Body of pancreas (tissue), 4 donors: Measurements from ENCODE around the gene HOMER2. TPM values are rescaled to one million over a fixed set of nuclear protein-coding genes. Genes with fewer than 3 reads are reported as not detected.
A peak's percentile ranks its signal among the peaks of the same experiment; 100 is the strongest.
"Not testable (repeated sequence)": the region's sequence is repeated elsewhere in the genome, so short reads cannot be mapped to it uniquely, and the experiment has no call there.

Experiments used
- ATAC-seq: fragments of 150-250 bp; one replicate; pipeline ENCODE4 v1.9.1; 2016
- DNase-seq, 4 donors: peaks; one replicate each; pipeline ENCODE4 v3.0.0-alpha.2; 2019
- H3K27ac ChIP-seq, 4 donors: fragments of 200-600 bp; sonication (generic); 1 replicate in 3 of 4; 2 replicates in 1 of 4; pipeline versions ENCODE4 v1.5.1 to v1.6.1; 2016 to 2019; ENCODE audit warnings: mild to moderate bottlenecking in 1 of 4, mixed read lengths in 1 of 4, moderate library complexity in 1 of 4
- H3K27me3 ChIP-seq, 2 donors: fragments of 200-600 bp; sonication (generic); one replicate each; pipeline ENCODE4 v1.6.0; 2016; ENCODE audit warnings: mild to moderate bottlenecking in 1 of 2
- H3K36me3 ChIP-seq, 2 donors: fragments of 200-600 bp; sonication (generic); replicated peaks in 1 of 2; 2 replicates each; pipeline ENCODE4 v1.5.1; 2016; ENCODE audit warnings: low read depth in 2 of 2; ENCODE audit not compliant: insufficient read depth in 1 of 2
- H3K4me1 ChIP-seq: fragments of 200-600 bp; sonication (generic); one replicate; pipeline ENCODE4 v1.6.0; 2016
- H3K4me3 ChIP-seq, 2 donors: fragments of 200-600 bp; sonication (generic); 1 replicate in 1 of 2; 2 replicates in 1 of 2; pipeline ENCODE4 v1.5.1; 2016 to 2019
- H3K9me3 ChIP-seq, 3 donors: fragments of 200-600 bp; sonication (generic); 1 replicate in 2 of 3; 2 replicates in 1 of 3; pipeline ENCODE4 v1.5.1; 2016
- POLR2A ChIP-seq, 3 donors: fragments of 450-650 bp; IDR thresholded peaks; one replicate each; pipeline ENCODE4 v1.6.1; 2016; ENCODE audit warnings: antibody characterized with exemption in 3 of 3, mild to moderate bottlenecking in 2 of 3
- WGBS, 2 donors: methylation state at CpG; one replicate each; pipeline ENCODE4 v1.1.5; 2017; 5-methylcytosine and 5-hydroxymethylcytosine counted together
- intact Hi-C: fragments of 100-400 bp; cut with DNase I; formaldehyde crosslinking; loops from one replicate; pipeline ENCODE4 v1.15.1; 2023
- total RNA-seq, 2 donors: library from RNA; depleted of rRNA; stranded (reverse); fragments of >200 nt; gene quantifications; one replicate each; pipeline ENCODE4 v1.1.0, GENCODE V29; 2016
- TF ChIP-seq, protein P1 (sequence below), 7 experiments: fragments of 450-650 bp in 4 of 7; fragments of 200-600 bp in 3 of 7; sonication (generic) in 3 of 7; IDR thresholded peaks; one replicate each; pipeline ENCODE4 v1.5.1; 2016 to 2019; ENCODE audit warnings: antibody characterized with exemption in 7 of 7

HOMER2 gene
- total RNA-seq, 2 donors from 2014 or later: 331 to 469 TPM

- peak overlapping the region in 2 of 4 donors; percentile 34 to 42 for H3K27ac ChIP-seq
- H3K27me3 ChIP-seq: no peaks in the 10 kb centered on the region
- ATAC-seq: no peak
- H3K4me3 ChIP-seq: no peak overlapping the region
- H3K4me1 ChIP-seq: peaks cover 86% of the 10 kb centered on the region
- no peaks in the 10 kb centered on the region for H3K36me3 ChIP-seq
- TF ChIP-seq, protein P1, sequence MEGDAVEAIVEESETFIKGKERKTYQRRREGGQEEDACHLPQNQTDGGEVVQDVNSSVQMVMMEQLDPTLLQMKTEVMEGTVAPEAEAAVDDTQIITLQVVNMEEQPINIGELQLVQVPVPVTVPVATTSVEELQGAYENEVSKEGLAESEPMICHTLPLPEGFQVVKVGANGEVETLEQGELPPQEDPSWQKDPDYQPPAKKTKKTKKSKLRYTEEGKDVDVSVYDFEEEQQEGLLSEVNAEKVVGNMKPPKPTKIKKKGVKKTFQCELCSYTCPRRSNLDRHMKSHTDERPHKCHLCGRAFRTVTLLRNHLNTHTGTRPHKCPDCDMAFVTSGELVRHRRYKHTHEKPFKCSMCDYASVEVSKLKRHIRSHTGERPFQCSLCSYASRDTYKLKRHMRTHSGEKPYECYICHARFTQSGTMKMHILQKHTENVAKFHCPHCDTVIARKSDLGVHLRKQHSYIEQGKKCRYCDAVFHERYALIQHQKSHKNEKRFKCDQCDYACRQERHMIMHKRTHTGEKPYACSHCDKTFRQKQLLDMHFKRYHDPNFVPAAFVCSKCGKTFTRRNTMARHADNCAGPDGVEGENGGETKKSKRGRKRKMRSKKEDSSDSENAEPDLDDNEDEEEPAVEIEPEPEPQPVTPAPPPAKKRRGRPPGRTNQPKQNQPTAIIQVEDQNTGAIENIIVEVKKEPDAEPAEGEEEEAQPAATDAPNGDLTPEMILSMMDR (IDR thresholded peaks at IDR 0.05): no peak
- WGBS, 2 donors: 68 to 80% methylated on average over 2 of the region's 2 CpGs
- intact Hi-C loops: no loop called here
- DNase-seq: peak in 1 of 4 donors; percentile 41
- H3K9me3 ChIP-seq: no peaks in the 10 kb centered on the region
These were observed 53.6 kb downstream of the HOMER2 start for GRCh38 chr15:82898961-82899360.

DNA sequence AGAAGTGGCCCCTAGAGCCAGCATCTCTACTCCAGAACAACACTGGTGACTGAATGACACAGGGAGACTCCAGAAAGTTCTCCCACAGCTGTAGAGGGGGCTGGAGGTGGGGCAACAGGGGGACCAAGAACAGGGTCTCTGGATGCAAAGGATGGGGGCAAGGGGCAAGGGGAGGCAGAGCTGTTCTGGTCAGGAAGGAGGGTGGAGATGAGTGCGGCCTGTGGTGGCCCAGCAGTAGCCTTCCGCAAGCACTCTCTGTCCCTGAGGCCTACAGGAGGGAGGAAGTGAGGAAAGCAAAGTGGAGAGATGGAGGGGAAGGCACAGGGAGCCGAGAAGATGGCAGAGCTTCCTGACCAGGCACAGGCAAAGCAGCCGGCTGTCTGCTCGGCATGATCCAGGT is 56.5 kb downstream of the HOMER2 start:
- DNase-seq (no peak), ATAC-seq (no peak)
- TF ChIP-seq, protein P1 (IDR thresholded peaks at IDR 0.05): no peak
- H3K4me1 ChIP-seq: peaks cover 65% of the 10 kb centered on the region
- no peaks in the 10 kb centered on the region for H3K27me3 ChIP-seq
- WGBS, 2 donors: 88 to 93% methylated on average over 5 of the region's 5 CpGs
- H3K36me3 ChIP-seq: peaks cover 0 to 6% of the 10 kb centered on the region in 2 donors
- peak overlapping the region in 3 of 4 donors; percentile 39 to 58 (median 55) for H3K27ac ChIP-seq
- intact Hi-C loops: no loop called here
- H3K9me3 ChIP-seq: no peaks in the 10 kb centered on the region
- no peak overlapping the region for H3K4me3 ChIP-seq

DNA sequence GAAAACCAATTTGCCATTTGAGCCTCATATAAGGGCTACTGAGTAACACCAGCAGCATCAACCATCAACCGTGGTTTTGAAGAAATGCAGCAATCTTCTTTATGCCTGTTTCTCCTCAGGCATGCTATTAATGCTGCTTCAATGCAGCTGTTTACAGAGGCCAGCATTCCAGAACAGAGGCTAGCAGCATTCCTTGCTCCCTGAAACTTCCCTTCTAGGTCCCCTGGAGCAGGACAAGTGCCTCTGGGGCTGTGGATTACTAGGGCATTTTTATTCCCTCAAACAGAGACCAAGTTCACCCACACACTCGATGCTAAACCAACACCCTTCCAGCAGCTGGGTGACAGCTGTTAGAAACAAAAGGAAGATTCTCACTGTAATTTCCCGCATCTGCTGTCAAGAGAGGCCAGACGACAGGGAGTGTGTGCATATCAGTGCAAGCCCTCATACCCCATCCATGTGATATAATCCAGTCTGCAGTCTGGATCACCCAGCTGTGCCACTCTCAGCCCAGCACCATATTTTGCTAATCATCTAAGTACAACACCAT is 57.5 kb downstream of the HOMER2 start:
- TF ChIP-seq, protein P1 (IDR thresholded peaks at IDR 0.05): no peak
- no peak for TF ChIP-seq POLR2A (IDR thresholded peaks at IDR 0.05)
- Histone ChIP-seq H3K4me3 (no peak overlapping the region), H3K36me3 (peaks cover 0 to 8% of the 10 kb centered on the region in 2 donors), H3K27me3 (no peaks in the 10 kb centered on the region), H3K9me3 (no peaks in the 10 kb centered on the region), H3K27ac (peak overlapping the region; percentile 23 to 58 (median 47)), H3K4me1 (peaks cover 67% of the 10 kb centered on the region)
- DNase-seq: no peak
- ATAC-seq: peak; percentile 20
- intact Hi-C loops: no loop called here
- WGBS, 2 donors: 23 to 31% methylated on average over 4 of the region's 4 CpGs

DNA sequence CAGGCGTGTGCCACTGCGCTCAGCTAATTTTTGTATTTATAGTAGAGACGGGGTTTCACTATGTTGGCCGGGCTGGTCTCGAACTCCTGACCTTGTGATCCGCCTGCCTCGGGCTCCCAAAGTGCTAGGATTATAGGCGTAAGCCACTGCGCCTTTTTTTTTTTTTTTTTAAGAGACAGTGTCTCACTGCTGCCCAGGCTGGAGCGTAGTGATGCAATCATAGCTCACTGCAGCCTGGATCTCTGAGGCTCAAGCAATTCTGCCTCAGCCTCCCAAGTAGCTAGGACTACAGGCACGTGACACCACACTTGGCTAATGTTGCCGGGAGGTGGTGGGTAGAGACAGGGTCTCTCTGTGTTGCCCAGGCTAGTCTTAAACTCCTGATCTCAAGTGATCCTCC is 59.0 kb downstream of the HOMER2 start:
- DNase-seq, intact Hi-C loops, H3K27me3 ChIP-seq, H3K4me3 ChIP-seq, H3K9me3 ChIP-seq, ATAC-seq, H3K27ac ChIP-seq: not testable (repeated sequence)
- 90 to 94% methylated on average over 12 of the region's 12 CpGs for WGBS, 2 donors
- Histone ChIP-seq H3K4me1 (peaks cover 52% of the 10 kb centered on the region), H3K36me3 (peaks cover 0 to 12% of the 10 kb centered on the region in 2 donors)

DNA sequence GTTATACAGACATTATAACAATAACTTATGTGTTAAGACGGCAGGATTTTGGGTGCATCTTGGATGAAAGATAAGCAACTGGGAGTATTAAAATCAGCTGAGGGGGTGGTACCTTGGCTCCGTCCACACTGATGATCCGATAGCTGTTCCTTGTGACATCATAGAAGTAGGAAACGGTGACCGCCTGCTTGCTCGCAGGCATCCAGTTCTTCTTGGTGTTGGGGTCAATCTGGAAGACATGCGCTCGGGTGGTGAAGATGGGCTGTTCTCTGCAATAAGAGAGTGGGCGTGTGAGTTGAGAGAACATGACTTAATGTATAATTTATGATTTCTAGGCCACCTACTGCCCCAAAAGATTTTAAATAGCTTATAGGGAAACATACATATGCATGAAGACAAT is 59.9 kb downstream of the HOMER2 start:
- H3K27me3 ChIP-seq: no peaks in the 10 kb centered on the region
- intact Hi-C loops: no loop called here
- no peak for TF ChIP-seq POLR2A (IDR thresholded peaks at IDR 0.05)
- TF ChIP-seq, protein P1 (IDR thresholded peaks at IDR 0.05): no peak
- no peak for ATAC-seq
- no peak overlapping the region for H3K4me3 ChIP-seq
- H3K27ac ChIP-seq: no peak overlapping the region
- peaks cover 43% of the 10 kb centered on the region for H3K4me1 ChIP-seq
- H3K9me3 ChIP-seq: no peaks in the 10 kb centered on the region
- DNase-seq: no peak
- WGBS, 2 donors: 86 to 88% methylated on average over 9 of the region's 9 CpGs
- H3K36me3 ChIP-seq: peaks cover 0 to 12% of the 10 kb centered on the region in 2 donors
